ENCODE measurements around the gene FADS1.

- TF ChIP-seq CTCF (IDR thresholded peaks at IDR 0.05; ENCODE audit: low read depth, low read length, poor library complexity, severe bottlenecking): no peak
- no peak for TF ChIP-seq EZH2phosphoT487 (IDR thresholded peaks at IDR 0.05; ENCODE audit: borderline replicate concordance, low read length)
Measured at GRCh38 chr11:61841636-61842527, 25.1 kb upstream of the FADS1 start.
